NCI-H2107 treated with DMSO at 0.1 percent for 48 hours (cell line): ENCODE measurements around the gene CLCN6.

Experiments
- DNase-seq: peaks from one replicate; lab custom pipeline; 2025; ENCODE audit not compliant: unreplicated experiment; lab: John Stamatoyannopoulos, UW

Gene CLCN6

DNA sequence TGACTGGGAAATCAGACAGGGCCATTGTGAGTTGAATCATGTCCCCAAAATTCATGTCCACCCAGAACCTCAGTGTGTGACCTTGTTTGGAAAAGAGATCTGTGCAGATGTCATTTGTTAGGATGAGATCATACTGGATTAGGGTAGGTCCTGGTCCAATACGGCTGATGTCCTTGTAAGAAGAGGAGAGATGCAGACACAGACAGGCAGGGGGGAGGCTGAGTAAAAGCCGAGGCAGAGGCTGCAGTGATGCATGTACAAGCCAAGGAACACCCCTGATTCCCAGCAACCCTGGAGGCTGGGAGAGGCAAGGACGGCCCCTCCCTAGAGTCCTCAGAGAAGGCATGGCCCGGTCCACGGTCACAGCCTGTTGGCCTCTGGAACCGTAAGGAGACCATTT is 68.6 kb downstream of the CLCN6 start:
- DNase-seq: no peak

DNA sequence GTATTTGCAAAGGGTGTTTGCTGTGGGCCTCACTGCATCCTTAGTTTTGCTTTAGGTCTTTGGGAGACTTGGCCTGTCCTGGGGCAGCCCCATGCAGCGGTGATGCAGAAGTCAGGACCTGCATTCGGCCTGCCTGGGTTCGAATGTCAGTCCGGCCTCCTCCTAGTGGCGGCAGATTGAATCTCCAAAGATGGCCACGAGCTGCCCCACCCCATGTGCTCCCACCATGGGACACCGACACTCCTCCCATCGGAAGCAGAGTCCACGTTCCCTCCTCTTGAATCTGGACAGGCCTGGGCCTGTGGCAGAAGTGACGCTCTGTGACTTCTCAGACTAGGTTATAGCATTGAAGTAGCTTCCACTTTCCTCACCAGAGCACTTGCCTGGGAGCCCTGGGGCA is 69.1 kb downstream of the CLCN6 start:
- DNase-seq: no peak

- DNase-seq: no peak
Measured at GRCh38 chr1:11877074-11877473, 71.1 kb downstream of the CLCN6 start.

DNA sequence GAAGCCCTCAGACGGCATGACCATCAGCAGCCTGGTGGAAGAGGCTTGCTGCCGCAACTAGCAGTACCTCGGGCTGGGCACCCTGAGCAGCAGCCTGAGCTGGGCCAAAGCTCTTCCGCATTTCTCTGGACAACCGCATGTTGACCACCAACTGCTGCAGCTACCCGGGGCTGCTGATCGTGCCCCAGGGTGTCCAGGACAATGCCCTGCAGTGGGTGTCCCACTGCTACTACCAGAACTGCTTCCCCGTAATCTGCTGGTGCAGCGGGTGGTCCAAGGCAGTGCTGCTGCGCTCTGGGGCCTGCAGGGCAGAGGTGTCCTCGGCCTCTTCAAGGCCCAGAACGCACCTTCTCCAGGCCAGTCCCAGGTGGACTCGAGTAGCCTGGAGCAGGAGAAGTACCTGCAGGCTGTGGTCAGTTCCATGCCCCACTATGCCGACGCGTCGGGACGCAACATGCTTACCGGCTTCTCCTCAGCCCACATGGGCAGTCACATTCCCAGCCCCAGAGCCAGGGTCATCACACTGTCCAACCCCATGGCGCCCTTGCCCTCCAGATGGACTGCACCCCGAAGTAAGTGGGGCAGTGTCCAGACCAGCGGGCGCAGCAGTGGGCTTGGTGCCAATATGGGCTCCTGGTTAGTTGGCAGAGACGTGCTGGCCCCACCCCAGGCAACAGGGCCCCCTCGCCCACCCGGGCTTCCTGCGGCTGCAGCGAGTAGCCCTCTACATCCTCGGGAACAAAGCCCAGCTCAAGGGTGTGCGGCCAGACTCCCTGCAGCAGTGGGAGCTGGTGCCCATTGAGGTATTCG is 72.3 kb downstream of the CLCN6 start:
- no peak for DNase-seq

DNA sequence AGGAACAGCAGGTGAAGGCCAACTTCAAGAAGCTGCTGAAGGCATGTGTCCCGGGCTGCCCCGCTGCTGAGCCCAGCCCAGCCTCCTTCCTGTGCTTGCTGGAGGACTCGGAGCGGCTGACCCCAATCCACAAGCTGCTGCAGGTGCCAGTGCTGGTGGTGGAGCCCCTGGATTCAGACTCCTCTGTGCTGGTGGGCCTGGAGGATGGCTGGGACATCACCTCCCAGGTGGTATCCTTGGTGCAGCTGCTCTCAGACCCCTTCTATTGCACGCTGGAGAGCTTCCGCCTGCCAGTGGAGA is 72.8 kb downstream of the CLCN6 start:
- DNase-seq: no peak

GRCh38 chr1:11879311-11880180 is 73.6 kb downstream of the CLCN6 start:
- no peak for DNase-seq

- DNase-seq: no peak
Measured at GRCh38 chr1:11880181-11880575, 74.2 kb downstream of the CLCN6 start.

GRCh38 chr1:11880911-11881748 is 75.1 kb downstream of the CLCN6 start:
- DNase-seq: no peak

DNA sequence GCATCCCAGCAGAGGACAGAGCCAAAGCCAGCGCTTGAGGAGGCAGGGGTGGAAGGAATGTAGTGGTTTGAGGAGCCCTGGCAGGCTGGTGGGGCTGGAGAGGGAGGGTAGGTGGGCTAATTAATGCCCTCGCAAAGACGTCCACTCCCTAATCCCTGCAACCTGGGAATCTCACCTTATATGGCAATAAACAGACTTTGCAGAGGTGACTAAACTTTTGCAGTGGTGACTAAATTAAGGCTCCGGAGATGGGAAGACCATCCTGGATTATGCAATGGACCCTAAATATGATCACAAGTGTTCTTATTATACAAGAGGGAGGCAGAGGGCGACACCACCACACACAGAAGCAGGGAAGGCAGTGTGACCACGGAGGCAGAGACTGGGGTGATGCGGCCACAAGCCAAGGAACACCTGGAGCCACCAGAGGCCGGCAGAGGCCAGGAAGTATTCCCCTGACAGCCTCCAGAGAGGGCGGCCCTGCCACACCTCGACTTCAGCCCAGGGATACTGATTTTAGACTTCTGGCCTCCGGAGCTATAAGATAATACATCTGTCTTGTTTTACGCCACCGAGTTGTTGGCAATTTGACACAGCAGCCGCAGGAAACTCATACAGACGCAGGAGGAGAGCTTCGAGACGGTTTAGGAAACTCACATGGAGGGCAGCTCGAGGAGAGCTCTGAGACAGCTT is 75.9 kb downstream of the CLCN6 start:
- no peak for DNase-seq

GRCh38 chr1:11882814-11883538 is 77.0 kb downstream of the CLCN6 start:
- no peak for DNase-seq

GRCh38 chr1:11885916-11886315 is 79.9 kb downstream of the CLCN6 start:
- DNase-seq: no peak

DNA sequence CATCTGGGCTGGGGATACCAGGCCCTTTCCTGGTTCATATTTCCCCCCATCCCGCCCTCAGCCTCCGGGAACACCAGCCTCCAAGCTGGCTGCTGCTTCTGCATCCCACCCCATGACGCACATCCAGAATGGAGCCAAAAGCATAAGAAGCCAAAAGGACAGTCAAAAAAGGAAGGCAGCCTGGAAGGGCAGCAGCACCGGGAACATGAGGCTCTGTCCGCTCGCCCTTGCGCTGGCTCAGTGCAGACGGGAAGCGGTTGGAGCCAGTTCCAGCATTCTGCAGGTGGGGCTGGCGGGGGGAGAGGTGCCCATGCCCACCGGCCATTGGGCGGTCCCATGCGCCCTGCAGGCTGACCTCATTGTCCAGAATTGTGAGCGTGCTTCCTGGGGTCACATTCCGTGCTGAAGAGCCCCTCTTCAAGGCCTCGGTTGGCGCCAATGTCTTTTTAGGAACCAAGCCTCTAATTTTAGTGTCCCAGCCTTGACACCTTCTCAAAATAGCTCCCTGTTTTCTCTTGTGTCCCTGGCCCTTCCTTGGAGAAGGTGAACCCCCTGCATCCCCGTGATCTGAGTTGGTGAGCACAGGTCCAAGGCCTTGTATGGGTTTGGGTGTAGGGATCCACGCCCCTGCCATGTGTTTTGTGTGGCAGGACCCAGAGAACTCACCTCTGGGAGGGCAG is 81.1 kb downstream of the CLCN6 start:
- no peak for DNase-seq

DNA sequence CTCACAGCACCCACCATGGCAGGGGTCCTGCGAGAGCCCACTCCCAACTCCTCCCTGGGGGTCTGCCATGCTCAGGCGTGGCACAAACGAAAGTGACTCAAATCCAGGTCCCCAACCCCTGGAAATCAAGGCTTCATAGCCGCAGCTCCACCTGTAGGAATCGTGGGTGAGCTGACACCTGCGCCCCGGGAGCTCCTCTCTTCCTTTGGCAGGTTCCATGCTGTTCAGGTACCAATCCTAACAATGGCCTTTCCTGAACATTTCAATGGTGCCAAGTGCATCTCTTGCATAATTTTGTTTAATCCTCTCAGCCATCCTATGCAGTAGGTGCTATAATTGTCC is 81.6 kb downstream of the CLCN6 start:
- no peak for DNase-seq

GRCh38 chr1:11888206-11888876 is 82.3 kb downstream of the CLCN6 start:
- no peak for DNase-seq

- DNase-seq: no peak
Measured at GRCh38 chr1:11888877-11889208, 82.9 kb downstream of the CLCN6 start.

DNA sequence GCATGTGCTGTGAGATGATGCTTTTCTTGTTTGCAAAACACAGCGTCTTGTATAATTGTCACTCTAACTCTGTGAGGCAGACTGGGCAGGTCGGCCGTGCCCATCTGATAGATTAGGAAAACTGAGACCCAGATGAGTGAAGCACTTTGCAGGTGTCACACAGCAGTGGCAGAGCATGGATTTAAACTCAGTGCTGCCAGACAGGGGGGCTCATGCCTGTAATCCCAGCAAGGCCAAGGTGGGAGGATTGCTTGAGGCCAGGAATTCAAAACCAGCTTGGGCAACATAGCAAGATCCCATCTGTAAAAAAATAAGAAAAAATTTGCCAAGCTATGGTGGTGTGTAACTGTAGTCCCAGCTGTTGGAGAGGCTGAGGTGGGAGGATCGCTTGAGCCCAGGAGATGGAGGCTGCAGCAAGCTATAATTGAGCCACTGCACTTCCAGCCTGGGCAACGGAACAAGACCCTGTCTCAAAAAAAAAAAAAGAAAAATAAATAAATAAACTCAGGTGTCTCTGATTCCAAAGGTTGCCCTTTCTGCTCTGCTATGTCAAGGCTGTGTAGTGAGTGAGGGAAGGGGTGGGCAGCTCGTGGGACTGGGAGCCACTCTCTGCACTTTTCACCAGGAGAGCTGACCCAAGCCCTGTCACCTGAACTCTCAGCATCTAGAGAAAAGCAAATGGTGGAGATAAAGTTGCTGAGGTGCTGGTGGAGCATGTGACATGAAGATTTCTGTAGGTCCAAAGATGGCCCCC is 85.6 kb downstream of the CLCN6 start:
- no peak for DNase-seq
